ENCODE results near the gene ARHGEF28. TPM values are rescaled to one million over a fixed set of nuclear protein-coding genes. Genes with fewer than 3 reads are reported as not detected.

The ARHGEF28 gene
- total and polyA plus RNA-seq, 9 of the 15 experiments (the other 6 are each of a cell fraction or from before 2014, with no cell fraction given) = 0.27 TPM; not detected in 8

DNA sequence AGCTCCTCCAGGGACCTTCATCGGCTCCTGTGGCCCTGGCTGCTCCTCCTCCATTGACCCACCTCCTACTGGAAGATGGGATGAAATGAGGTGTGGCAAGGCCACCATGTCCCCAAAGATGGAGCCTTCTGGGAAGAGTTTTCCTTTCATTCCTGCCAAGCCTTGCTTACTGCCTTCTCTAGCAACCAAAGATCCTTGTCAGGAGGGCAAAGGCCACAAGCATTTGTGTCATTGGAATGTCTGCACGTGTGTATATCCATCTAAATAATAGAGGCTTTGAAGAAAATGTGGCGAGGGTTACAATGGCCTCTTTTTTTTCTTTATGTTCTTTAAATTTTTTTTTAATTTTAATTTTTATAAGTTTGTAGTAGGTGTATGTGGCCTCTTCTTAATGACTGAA is 313.6 kb downstream of the ARHGEF28 start (continued):
- TF ChIP-seq, protein P1, sequence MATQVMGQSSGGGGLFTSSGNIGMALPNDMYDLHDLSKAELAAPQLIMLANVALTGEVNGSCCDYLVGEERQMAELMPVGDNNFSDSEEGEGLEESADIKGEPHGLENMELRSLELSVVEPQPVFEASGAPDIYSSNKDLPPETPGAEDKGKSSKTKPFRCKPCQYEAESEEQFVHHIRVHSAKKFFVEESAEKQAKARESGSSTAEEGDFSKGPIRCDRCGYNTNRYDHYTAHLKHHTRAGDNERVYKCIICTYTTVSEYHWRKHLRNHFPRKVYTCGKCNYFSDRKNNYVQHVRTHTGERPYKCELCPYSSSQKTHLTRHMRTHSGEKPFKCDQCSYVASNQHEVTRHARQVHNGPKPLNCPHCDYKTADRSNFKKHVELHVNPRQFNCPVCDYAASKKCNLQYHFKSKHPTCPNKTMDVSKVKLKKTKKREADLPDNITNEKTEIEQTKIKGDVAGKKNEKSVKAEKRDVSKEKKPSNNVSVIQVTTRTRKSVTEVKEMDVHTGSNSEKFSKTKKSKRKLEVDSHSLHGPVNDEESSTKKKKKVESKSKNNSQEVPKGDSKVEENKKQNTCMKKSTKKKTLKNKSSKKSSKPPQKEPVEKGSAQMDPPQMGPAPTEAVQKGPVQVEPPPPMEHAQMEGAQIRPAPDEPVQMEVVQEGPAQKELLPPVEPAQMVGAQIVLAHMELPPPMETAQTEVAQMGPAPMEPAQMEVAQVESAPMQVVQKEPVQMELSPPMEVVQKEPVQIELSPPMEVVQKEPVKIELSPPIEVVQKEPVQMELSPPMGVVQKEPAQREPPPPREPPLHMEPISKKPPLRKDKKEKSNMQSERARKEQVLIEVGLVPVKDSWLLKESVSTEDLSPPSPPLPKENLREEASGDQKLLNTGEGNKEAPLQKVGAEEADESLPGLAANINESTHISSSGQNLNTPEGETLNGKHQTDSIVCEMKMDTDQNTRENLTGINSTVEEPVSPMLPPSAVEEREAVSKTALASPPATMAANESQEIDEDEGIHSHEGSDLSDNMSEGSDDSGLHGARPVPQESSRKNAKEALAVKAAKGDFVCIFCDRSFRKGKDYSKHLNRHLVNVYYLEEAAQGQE (IDR thresholded peaks at IDR 0.05; ENCODE audit: borderline replicate concordance) = no peak
- TF ChIP-seq, protein P1 (CRISPR knock-in tag; IDR thresholded peaks at IDR 0.05; ENCODE audit: low read depth) = no peak
- TF ChIP-seq, protein P2, sequence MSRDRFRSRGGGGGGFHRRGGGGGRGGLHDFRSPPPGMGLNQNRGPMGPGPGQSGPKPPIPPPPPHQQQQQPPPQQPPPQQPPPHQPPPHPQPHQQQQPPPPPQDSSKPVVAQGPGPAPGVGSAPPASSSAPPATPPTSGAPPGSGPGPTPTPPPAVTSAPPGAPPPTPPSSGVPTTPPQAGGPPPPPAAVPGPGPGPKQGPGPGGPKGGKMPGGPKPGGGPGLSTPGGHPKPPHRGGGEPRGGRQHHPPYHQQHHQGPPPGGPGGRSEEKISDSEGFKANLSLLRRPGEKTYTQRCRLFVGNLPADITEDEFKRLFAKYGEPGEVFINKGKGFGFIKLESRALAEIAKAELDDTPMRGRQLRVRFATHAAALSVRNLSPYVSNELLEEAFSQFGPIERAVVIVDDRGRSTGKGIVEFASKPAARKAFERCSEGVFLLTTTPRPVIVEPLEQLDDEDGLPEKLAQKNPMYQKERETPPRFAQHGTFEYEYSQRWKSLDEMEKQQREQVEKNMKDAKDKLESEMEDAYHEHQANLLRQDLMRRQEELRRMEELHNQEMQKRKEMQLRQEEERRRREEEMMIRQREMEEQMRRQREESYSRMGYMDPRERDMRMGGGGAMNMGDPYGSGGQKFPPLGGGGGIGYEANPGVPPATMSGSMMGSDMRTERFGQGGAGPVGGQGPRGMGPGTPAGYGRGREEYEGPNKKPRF (IDR thresholded peaks at IDR 0.05; ENCODE audit: low read depth, low read length) = no peak
- TF ChIP-seq POLR3A (IDR thresholded peaks at IDR 0.05; ENCODE audit: borderline replicate concordance, extremely low read depth, insufficient read depth, insufficient read length) (no peak), ZZZ3 (IDR thresholded peaks at IDR 0.05) (no peak), ZKSCAN3 (CRISPR knock-in tag; IDR thresholded peaks at IDR 0.05) (no peak), SREBF1 (IDR thresholded peaks at IDR 0.05; ENCODE audit: borderline replicate concordance, low read depth, low read length) (no peak), PYGO2 (tag; IDR thresholded peaks at IDR 0.05) (no peak)
- TF ChIP-seq, protein P3, sequence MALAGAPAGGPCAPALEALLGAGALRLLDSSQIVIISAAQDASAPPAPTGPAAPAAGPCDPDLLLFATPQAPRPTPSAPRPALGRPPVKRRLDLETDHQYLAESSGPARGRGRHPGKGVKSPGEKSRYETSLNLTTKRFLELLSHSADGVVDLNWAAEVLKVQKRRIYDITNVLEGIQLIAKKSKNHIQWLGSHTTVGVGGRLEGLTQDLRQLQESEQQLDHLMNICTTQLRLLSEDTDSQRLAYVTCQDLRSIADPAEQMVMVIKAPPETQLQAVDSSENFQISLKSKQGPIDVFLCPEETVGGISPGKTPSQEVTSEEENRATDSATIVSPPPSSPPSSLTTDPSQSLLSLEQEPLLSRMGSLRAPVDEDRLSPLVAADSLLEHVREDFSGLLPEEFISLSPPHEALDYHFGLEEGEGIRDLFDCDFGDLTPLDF (CRISPR knock-in tag; IDR thresholded peaks at IDR 0.05) = no peak
- TF ChIP-seq, protein P4, sequence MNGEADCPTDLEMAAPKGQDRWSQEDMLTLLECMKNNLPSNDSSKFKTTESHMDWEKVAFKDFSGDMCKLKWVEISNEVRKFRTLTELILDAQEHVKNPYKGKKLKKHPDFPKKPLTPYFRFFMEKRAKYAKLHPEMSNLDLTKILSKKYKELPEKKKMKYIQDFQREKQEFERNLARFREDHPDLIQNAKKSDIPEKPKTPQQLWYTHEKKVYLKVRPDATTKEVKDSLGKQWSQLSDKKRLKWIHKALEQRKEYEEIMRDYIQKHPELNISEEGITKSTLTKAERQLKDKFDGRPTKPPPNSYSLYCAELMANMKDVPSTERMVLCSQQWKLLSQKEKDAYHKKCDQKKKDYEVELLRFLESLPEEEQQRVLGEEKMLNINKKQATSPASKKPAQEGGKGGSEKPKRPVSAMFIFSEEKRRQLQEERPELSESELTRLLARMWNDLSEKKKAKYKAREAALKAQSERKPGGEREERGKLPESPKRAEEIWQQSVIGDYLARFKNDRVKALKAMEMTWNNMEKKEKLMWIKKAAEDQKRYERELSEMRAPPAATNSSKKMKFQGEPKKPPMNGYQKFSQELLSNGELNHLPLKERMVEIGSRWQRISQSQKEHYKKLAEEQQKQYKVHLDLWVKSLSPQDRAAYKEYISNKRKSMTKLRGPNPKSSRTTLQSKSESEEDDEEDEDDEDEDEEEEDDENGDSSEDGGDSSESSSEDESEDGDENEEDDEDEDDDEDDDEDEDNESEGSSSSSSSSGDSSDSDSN (IDR thresholded peaks at IDR 0.05; ENCODE audit: borderline replicate concordance in 1 of 2, low read depth in 2 of 2, low read length in 2 of 2) = no peak
- TF ChIP-seq, protein P5, sequence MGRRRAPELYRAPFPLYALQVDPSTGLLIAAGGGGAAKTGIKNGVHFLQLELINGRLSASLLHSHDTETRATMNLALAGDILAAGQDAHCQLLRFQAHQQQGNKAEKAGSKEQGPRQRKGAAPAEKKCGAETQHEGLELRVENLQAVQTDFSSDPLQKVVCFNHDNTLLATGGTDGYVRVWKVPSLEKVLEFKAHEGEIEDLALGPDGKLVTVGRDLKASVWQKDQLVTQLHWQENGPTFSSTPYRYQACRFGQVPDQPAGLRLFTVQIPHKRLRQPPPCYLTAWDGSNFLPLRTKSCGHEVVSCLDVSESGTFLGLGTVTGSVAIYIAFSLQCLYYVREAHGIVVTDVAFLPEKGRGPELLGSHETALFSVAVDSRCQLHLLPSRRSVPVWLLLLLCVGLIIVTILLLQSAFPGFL (CRISPR knock-in tag; IDR thresholded peaks at IDR 0.05) = no peak
